MCF 10A (cell line): ENCODE measurements around the gene OTUB2. TPM values are rescaled to one million over a fixed set of nuclear protein-coding genes. Genes with fewer than 3 reads are reported as not detected.

Experiments used
- BruUV-seq: library from RNA; stranded (reverse); fragments of 400-500 nt; replicated peaks from 2 replicates; lab custom pipeline; 2021; lab: Mats Ljungman, UMichigan
- CTCF ChIA-PET: fragments of 300-600 bp; sonication (Branson Sonifier 250); formaldehyde crosslinking; extraction: SDS; loops from one replicate; lab custom pipeline; 2021; ENCODE audit warnings: antibody characterized with exemption, inconsistent platforms; lab: Yijun Ruan, JAX
- POLR2A ChIA-PET: fragments of 300-600, 350-650 bp; sonication (Branson Sonifier 250); formaldehyde crosslinking; extraction: SDS; loops from one replicate; lab custom pipeline; 2020; ENCODE audit warnings: antibody characterized with exemption, inconsistent platforms; lab: Yijun Ruan, JAX
- DNase-seq: peaks from one replicate; pipeline ENCODE4 v3.0.0-alpha.2; 2018; ENCODE audit not compliant: unreplicated experiment
- H3K27ac Mint-ChIP-seq: one replicate; pipeline ENCODE4 v1.8.0; 2022; ENCODE audit warnings: mild to moderate bottlenecking, low read depth, mixed read lengths; ENCODE audit not compliant: unreplicated experiment
- H3K27me3 Mint-ChIP-seq: one replicate; pipeline ENCODE4 v1.8.0; 2022; ENCODE audit warnings: mixed read lengths; ENCODE audit not compliant: insufficient read depth, unreplicated experiment
- H3K36me3 Mint-ChIP-seq: one replicate; pipeline ENCODE4 v1.8.0; 2022; ENCODE audit warnings: mild to moderate bottlenecking, moderate library complexity, mixed read lengths; ENCODE audit not compliant: insufficient read depth, unreplicated experiment
- H3K4me1 Mint-ChIP-seq: one replicate; pipeline ENCODE4 v1.8.0; 2022; ENCODE audit warnings: mixed read lengths; ENCODE audit not compliant: insufficient read depth, unreplicated experiment
- H3K4me3 Mint-ChIP-seq: one replicate; pipeline ENCODE4 v1.8.0; 2022; ENCODE audit warnings: mild to moderate bottlenecking, moderate library complexity, mixed read lengths; ENCODE audit not compliant: unreplicated experiment
- H3K9me3 Mint-ChIP-seq: one replicate; pipeline ENCODE4 v1.8.0; 2022; ENCODE audit warnings: mixed read lengths; ENCODE audit not compliant: unreplicated experiment
- CTCF ChIP-seq: fragments of 200-600 bp; IDR thresholded peaks from one replicate; pipeline ENCODE4 v1.8.0; 2022; ENCODE audit warnings: antibody characterized with exemption, mild to moderate bottlenecking; ENCODE audit not compliant: unreplicated experiment
- intact Hi-C: fragments of 100-400 bp; cut with micrococcal nuclease; formaldehyde crosslinking; loops from 2 replicates; pipeline ENCODE4 v1.14.1; 2022
- total RNA-seq: library from RNA; stranded (reverse); gene quantifications from 2 replicates; pipeline ENCODE4 v1.2.3, GENCODE V29; 2022

The OTUB2 gene
- total RNA-seq, 1 experiment from 2014 or later = 1.2 TPM

- no peak for TF ChIP-seq CTCF
- CTCF ChIA-PET = interaction anchor here (0.7 to 1.6 kb wide), 7 partner anchors 13 to 56 kb away, joined by 3 to 7 read pairs (median 3); no protein-coding TSS in a partner anchor
- Mint-ChIP-seq H3K4me1 (peaks cover 34% of the 10 kb centered on the region), H3K4me3 (peak within 1 kb of the TSS; percentile 95), H3K36me3 (peaks cover 29% of the 10 kb centered on the region), H3K27me3 (no peaks in the 10 kb centered on the region), H3K27ac (peak within 1 kb of the TSS; percentile 99), H3K9me3 (no peaks in the 10 kb centered on the region)
- BruUV-seq = no TSS peak
- POLR2A ChIA-PET = interaction anchor here (0.6 to 4.8 kb wide), 21 partner anchors 8 to 874 kb away, joined by 3 to 37 read pairs (median 6); partner anchors contain the start of genes GON7, IFI27, IFI27L2 and OTUB2
- intact Hi-C loops = no loop called here
- DNase-seq = peak; percentile 91
These were observed 54.7 kb downstream of the OTUB2 start, which contains the start of the genes DDX24 and IFI27L1 for GRCh38 chr14:94080621-94081385. Gene DDX24, minus strand, starts transcription at chr14:94081202. Its CDS starts 1,460 bp downstream, at chr14:94079742. Gene IFI27L1, plus strand, starts transcription at chr14:94081310. Its CDS starts 15,628 bp downstream, at chr14:94096938.

- TSS peak; percentile 66 for BruUV-seq
- Mint-ChIP-seq H3K4me3 (peak overlapping the region; percentile 95), H3K4me1 (peaks cover 34% of the 10 kb centered on the region), H3K27ac (peak overlapping the region; percentile 99), H3K36me3 (peaks cover 29% of the 10 kb centered on the region), H3K9me3 (no peaks in the 10 kb centered on the region), H3K27me3 (no peaks in the 10 kb centered on the region)
- no peak for DNase-seq
- ChIA-PET POLR2A (interaction anchor here (0.6 to 4.8 kb wide), 21 partner anchors 9 to 874 kb away, joined by 3 to 37 read pairs (median 6); partner anchors contain the start of genes GON7, IFI27L2, OTUB2 and UBR7), CTCF (interaction anchor here (0.7 to 1.6 kb wide), 7 partner anchors 12 to 55 kb away, joined by 3 to 7 read pairs (median 4); no protein-coding TSS in a partner anchor)
- TF ChIP-seq CTCF = no peak
- intact Hi-C loops = no loop called here
These were observed 55.3 kb downstream of the OTUB2 start for GRCh38 chr14:94081386-94081820.

- Mint-ChIP-seq H3K4me1 (no peaks in the 10 kb centered on the region), H3K27me3 (no peaks in the 10 kb centered on the region), H3K9me3 (no peaks in the 10 kb centered on the region), H3K27ac (no peak overlapping the region), H3K36me3 (no peaks in the 10 kb centered on the region), H3K4me3 (no peak overlapping the region)
- BruUV-seq = no TSS peak
- intact Hi-C loops = no loop called here
- no peak for DNase-seq
- ChIA-PET CTCF (interaction anchor here (1.4 kb wide), 1 partner anchor 52 kb away, joined by 9 read pairs; no protein-coding TSS in a partner anchor), POLR2A (interaction anchor here (5.2 kb wide), 1 partner anchor 7 kb away, joined by 37 read pairs; the partner anchor contains the start of genes DDX24 and IFI27L1)
- no peak for TF ChIP-seq CTCF
These were observed 61.8 kb downstream of the OTUB2 start for GRCh38 chr14:94087891-94088290.

- H3K27me3 Mint-ChIP-seq = no peaks in the 10 kb centered on the region
- intact Hi-C loops = no loop called here
- no peak for TF ChIP-seq CTCF
- no peaks in the 10 kb centered on the region for H3K4me1 Mint-ChIP-seq
- H3K36me3 Mint-ChIP-seq = no peaks in the 10 kb centered on the region
- no peak overlapping the region for H3K27ac Mint-ChIP-seq
- H3K4me3 Mint-ChIP-seq = no peak overlapping the region
- ChIA-PET CTCF (interaction anchor here (0.6 kb wide), 1 partner anchor 1487 kb away, joined by 3 read pairs; no protein-coding TSS in a partner anchor), POLR2A (interaction anchor here (5.2 kb wide), 1 partner anchor 8 kb away, joined by 37 read pairs; the partner anchor contains the start of genes DDX24 and IFI27L1)
- no TSS peak for BruUV-seq
- no peaks in the 10 kb centered on the region for H3K9me3 Mint-ChIP-seq
- no peak for DNase-seq
These were observed 62.4 kb downstream of the OTUB2 start for GRCh38 chr14:94088516-94088915.
